Urinary bladder (tissue), 4 donors: ENCODE measurements around the gene TBPL2. TPM values are rescaled to one million over a fixed set of nuclear protein-coding genes. Genes with fewer than 3 reads are reported as not detected.
"Not testable (repeated sequence)": the region's sequence is repeated elsewhere in the genome, so short reads cannot be mapped to it uniquely, and the experiment has no call there.

Source experiments
- DNase-seq: peaks from one replicate; pipeline ENCODE4 v3.0.0-alpha.2; 2015; ENCODE audit errors: extremely low spot score
- H3K27ac ChIP-seq: one replicate; pipeline ENCODE4 v1.5.1; 2013; ENCODE audit warnings: low read depth, mild to moderate bottlenecking, moderate library complexity
- H3K36me3 ChIP-seq: one replicate; pipeline ENCODE4 v1.6.1; 2013; ENCODE audit warnings: mild to moderate bottlenecking, moderate library complexity; ENCODE audit not compliant: insufficient read depth
- H3K4me1 ChIP-seq: one replicate; pipeline ENCODE4 v1.6.1; 2013; ENCODE audit warnings: mild to moderate bottlenecking, moderate library complexity; ENCODE audit not compliant: insufficient read depth
- H3K4me3 ChIP-seq: one replicate; pipeline ENCODE4 v1.5.1; 2013; ENCODE audit warnings: low read depth, low read length
- WGBS: extraction: QIAGEN DNeasy Blood & Tissue Kit; methylation state at CpG from one replicate; pipeline ENCODE4 v1.1.7; 2013; 5-methylcytosine and 5-hydroxymethylcytosine counted together
- polyA plus RNA-seq: library from polyadenylated mRNA; stranded (reverse); fragments of 200-250 nt; gene quantifications from one replicate; pipeline ENCODE4 v1.2.3, GENCODE V29; 2013
- total RNA-seq: library from RNA; depleted of rRNA; stranded (reverse); fragments of >200 nt; gene quantifications from one replicate; pipeline ENCODE4 v1.2.3, GENCODE V29; 2014
- donor health status: healthy with polysubstance abuse.
- donor health status: healthy.

TBPL2 gene
- total RNA-seq: not detected
- polyA plus RNA-seq: not detected

- Histone ChIP-seq H3K4me3 (no peak within 1 kb of the TSS), H3K4me1 (no peaks in the 10 kb centered on the region), H3K27ac (no peak within 1 kb of the TSS), H3K36me3 (no peaks in the 10 kb centered on the region)
- DNase-seq: no peak
- WGBS: 32% methylated on average over 29 of the region's 29 CpGs
These were observed at the start of gene TBPL2 for GRCh38 chr14:55440385-55440784. Gene TBPL2, minus strand, starts transcription at chr14:55440616. Its CDS starts 167 bp downstream, at chr14:55440449.

GRCh38 chr14:55488204-55488603 lies 47.8 kb upstream of the TBPL2 start:
- DNase-seq: no peak
- Histone ChIP-seq H3K4me3 (no peak overlapping the region), H3K4me1 (no peaks in the 10 kb centered on the region), H3K27ac (no peak overlapping the region), H3K36me3 (no peaks in the 10 kb centered on the region)
- 21% methylated on average over 4 of the region's 4 CpGs for WGBS

- H3K27ac ChIP-seq: no peak overlapping the region
- WGBS: 76% methylated on average over 4 of the region's 4 CpGs
- H3K4me3 ChIP-seq: no peak overlapping the region
- H3K4me1 ChIP-seq: peaks cover 3% of the 10 kb centered on the region
- no peaks in the 10 kb centered on the region for H3K36me3 ChIP-seq
- no peak for DNase-seq
These were observed 42.7 kb upstream of the TBPL2 start for GRCh38 chr14:55482936-55483605.

DNA sequence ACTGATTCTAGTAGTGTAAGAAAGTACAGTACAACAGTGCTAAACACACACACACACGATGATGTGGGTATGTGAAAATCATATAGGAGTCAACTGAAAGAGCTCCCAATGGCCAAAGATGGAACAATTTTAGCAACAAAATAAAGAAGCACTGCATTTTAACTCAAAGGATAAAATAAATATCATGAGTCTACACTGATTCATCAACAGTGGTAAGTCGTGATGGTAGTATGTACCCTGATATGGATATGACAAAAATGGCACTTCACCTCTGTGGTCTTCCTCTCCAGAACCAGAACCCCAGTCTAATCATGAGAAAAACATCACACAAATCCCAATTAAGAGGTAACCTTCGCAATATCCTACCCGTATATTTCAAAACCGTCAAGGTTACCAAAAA lies 41.4 kb upstream of the TBPL2 start:
- Histone ChIP-seq H3K4me1 (peaks cover 3% of the 10 kb centered on the region), H3K4me3 (no peak overlapping the region), H3K36me3 (no peaks in the 10 kb centered on the region), H3K27ac (no peak overlapping the region)
- WGBS: 87% methylated on average over 5 of the region's 5 CpGs
- DNase-seq: no peak

GRCh38 chr14:55477680-55478079 lies 37.3 kb upstream of the TBPL2 start:
- no peak overlapping the region for H3K27ac ChIP-seq
- WGBS: 63% methylated on average over 4 of the region's 4 CpGs
- DNase-seq: no peak

DNA sequence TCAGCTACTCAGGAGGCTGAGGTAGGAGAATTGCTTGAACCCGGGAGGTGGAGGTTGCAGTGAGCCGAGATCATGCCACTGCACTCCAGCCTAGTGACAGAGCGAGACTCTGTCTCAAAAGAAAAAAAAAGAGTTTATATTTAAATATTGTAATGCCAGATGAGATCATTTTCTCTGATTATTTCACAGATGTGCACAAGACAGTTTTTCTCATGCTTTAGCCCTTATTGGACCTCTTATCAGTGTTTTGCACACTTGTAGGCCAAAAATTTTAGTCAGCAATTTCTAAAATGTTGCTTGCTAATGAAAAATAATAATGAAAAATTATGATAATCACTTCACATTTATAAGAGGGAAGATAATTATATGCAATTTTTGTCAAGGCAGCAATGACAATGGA lies 36.0 kb upstream of the TBPL2 start:
- H3K4me1 ChIP-seq, H3K27ac ChIP-seq, H3K36me3 ChIP-seq, H3K4me3 ChIP-seq, DNase-seq: not testable (repeated sequence)
- WGBS: 90% methylated on average over 3 of the region's 3 CpGs

More at GRCh38 chr14:55477680-55478079, 37.3 kb upstream of the TBPL2 start:
- Histone ChIP-seq H3K4me1 (peaks cover 3% of the 10 kb centered on the region), H3K4me3 (no peak overlapping the region), H3K36me3 (no peaks in the 10 kb centered on the region)

GRCh38 chr14:55473786-55474185 lies 33.4 kb upstream of the TBPL2 start:
- Histone ChIP-seq H3K27ac (no peak overlapping the region), H3K4me1 (peaks cover under 1% of the 10 kb centered on the region), H3K4me3 (no peak overlapping the region), H3K36me3 (no peaks in the 10 kb centered on the region)
- no peak for DNase-seq
- WGBS: 82% methylated on average over 7 of the region's 7 CpGs

GRCh38 chr14:55470025-55470424 lies 29.6 kb upstream of the TBPL2 start:
- Histone ChIP-seq H3K36me3 (no peaks in the 10 kb centered on the region), H3K27ac (no peak overlapping the region), H3K4me3 (no peak overlapping the region), H3K4me1 (no peaks in the 10 kb centered on the region)
- WGBS: 86% methylated on average over 1 of the region's 1 CpG
- DNase-seq: no peak

- 89% methylated on average over 7 of the region's 7 CpGs for WGBS
- no peak overlapping the region for H3K27ac ChIP-seq
- DNase-seq: no peak
- no peaks in the 10 kb centered on the region for H3K36me3 ChIP-seq
- no peaks in the 10 kb centered on the region for H3K4me1 ChIP-seq
- no peak overlapping the region for H3K4me3 ChIP-seq
These were observed 26.9 kb upstream of the TBPL2 start for GRCh38 chr14:55467307-55467706.

GRCh38 chr14:55458800-55459515 lies 18.5 kb upstream of the TBPL2 start:
- no peak overlapping the region for H3K27ac ChIP-seq
- no peaks in the 10 kb centered on the region for H3K4me1 ChIP-seq
- 67% methylated on average over 9 of the region's 9 CpGs for WGBS
- DNase-seq: no peak
- H3K36me3 ChIP-seq: no peaks in the 10 kb centered on the region
- H3K4me3 ChIP-seq: no peak overlapping the region

DNA sequence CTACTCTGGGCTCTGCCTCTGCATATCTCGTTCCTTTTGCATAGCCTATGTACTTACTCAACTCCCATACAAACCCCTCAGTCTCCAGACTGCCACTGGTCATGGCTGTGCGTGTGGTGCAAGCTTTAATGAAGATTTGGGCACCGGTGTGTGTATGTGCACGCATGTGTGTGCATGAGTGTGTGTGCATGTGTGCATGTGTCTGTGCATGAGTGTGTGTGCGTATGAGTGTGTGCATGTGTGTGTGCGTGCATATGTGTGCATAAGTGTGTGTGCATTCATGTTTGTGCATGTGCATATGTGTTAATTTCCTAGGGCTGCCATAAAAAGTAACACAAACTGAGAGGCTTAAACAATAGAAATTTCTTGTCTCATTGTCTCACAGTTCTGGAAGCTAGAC lies 17.1 kb upstream of the TBPL2 start:
- Histone ChIP-seq H3K27ac (no peak overlapping the region), H3K4me3 (no peak overlapping the region), H3K36me3 (no peaks in the 10 kb centered on the region), H3K4me1 (no peaks in the 10 kb centered on the region)
- WGBS: 88% methylated on average over 6 of the region's 6 CpGs
- DNase-seq: no peak

- H3K4me3 ChIP-seq, H3K4me1 ChIP-seq, H3K36me3 ChIP-seq, H3K27ac ChIP-seq, DNase-seq: not testable (repeated sequence)
- 97% methylated on average over 21 of the region's 34 CpGs for WGBS
These were observed 16.0 kb upstream of the TBPL2 start for GRCh38 chr14:55456411-55456810.

GRCh38 chr14:55454264-55455002 lies 14.0 kb upstream of the TBPL2 start:
- Histone ChIP-seq H3K27ac (no peak overlapping the region), H3K36me3 (no peaks in the 10 kb centered on the region), H3K4me1 (no peaks in the 10 kb centered on the region), H3K4me3 (no peak overlapping the region)
- peak; percentile 64 for DNase-seq
- WGBS: 12% methylated on average over 13 of the region's 13 CpGs

DNA sequence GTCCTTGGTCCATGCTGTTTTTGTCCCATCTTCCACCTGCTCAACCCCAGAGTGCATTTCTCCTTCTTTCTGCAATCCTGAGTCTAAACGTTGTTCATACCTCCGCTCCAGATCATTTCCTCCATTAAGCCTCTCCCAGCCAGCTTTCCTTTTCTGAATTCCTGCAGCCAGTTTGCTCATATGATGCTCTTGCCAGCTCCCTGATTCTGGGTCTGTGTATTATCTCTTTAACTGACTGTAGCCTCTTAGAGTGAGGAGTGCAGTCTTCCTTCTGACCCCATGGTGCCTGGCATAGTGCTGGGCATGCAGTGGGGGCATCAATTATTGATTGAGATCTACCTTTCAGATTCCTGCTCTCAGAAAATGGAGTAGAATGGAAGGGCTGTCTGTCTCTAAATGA lies 11.5 kb upstream of the TBPL2 start:
- WGBS: 48% methylated on average over 2 of the region's 2 CpGs
- Histone ChIP-seq H3K4me3 (no peak overlapping the region), H3K4me1 (peaks cover 4% of the 10 kb centered on the region), H3K36me3 (no peaks in the 10 kb centered on the region), H3K27ac (no peak overlapping the region)
- no peak for DNase-seq
